Dermis microvascular lymphatic vessel endothelial cell (primary cell): ENCODE results near the gene PLPP1. TPM values are rescaled to one million over a fixed set of nuclear protein-coding genes. Genes with fewer than 3 reads are reported as not detected.

Source experiments
- DNase-seq, 2 donors: peaks; one replicate each; pipeline versions ENCODE4 v3.0.0 to v3.0.0-alpha.2; 2010; ENCODE audit warnings: low read depth in 2 of 2
- total RNA-seq: library from RNA; depleted of rRNA; stranded (reverse); fragments of >200 nt; gene quantifications from 2 replicates; pipeline ENCODE4 v1.2.1, GENCODE V29; 2014

Gene PLPP1
- total RNA-seq, 1 donor from 2014 or later = 181 TPM

DNA sequence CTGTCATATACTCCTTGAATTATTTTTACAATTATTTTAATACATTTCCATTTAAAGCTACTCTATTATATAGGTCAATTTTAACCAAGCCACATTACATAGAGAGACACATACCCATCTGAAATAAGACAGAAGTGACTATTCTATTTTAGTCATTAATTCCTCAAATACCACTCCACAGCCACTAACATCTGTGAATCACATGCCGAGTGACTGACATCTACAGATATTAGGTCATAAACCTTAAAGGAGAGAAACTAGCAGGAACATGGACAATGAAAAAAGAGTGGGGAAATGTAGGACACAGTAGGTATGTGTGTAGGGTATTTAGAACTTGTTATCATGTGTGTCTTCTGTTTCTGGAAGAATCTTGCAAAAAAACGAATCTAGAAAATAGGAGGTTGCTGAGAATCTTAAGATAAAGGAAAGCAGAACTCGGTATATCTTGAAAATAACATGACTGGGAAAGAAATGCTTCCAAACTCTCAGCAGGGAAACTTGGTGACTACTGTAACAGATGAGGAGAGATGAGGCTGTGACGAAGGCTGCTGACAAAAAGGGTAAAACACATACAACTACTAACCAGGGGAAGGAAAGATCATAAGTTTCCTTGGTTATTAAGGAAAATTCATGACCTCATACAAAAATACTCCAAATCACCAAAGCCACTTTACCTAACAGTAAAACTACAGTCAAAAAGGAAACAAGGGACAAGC is 84.6 kb downstream of the PLPP1 start:
- no peak for DNase-seq

- DNase-seq = no peak
These were observed 88.0 kb downstream of the PLPP1 start for GRCh38 chr5:55446640-55447351.

DNA sequence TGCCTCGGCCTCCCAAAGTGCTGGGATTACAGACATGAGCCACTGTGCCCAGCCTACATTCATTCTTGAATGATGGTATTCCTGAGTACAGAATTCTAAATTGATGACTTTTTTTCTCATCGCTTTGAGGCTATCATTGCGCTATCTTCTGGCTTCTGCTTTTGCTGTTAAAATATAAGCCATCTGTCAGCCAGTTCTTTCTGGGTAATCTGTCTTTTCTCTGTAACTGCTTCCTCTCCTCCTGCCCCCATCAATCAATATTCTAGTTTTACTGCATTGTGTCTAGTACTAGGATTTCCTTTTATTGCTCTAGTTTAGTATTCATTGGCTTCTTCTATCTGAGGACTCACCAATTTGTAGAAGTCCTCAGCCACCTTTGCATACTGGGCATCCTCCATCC is 89.0 kb downstream of the PLPP1 start:
- no peak for DNase-seq

DNA sequence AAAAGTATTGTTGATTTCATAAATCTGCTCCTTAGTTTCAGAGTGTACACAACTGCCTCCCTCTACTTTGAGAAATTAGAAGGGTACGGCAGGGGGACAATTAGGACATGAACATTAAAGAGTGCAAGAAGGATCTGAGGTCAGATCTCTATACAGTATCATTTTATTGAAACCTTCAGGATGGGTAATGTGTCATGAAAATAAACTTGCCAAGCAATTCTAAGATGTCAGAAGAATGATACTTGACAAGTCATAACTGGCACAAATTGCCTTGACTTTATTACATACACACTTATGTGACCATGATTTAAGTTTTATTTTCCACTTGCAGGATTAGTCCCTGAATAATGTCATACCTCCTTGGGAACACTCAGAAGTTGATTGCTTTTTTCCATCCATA is 92.8 kb downstream of the PLPP1 start:
- no peak for DNase-seq

- DNase-seq = no peak
These were observed 93.5 kb downstream of the PLPP1 start for GRCh38 chr5:55441107-55441771.

DNA sequence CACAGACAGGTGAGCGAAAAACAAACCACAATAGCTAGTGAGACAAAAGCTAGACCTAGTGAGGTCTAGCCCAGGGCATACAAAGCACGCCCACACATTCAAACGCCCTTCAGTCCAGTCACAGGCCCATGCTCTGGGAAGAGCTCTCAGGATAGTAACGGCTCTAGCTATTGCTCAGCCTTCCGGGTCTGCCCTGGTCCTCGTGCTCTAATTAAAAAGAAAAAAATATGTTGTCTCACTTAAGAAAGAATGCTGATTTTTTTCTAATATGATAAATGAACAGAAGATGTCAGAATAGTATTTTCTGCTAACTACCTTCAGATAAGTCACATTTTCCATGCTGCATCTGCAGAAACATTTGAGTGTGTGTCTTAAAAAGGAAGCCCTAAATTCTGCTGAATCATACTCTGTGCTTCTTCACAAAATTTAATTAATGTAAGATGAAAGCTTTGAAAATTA is 94.5 kb downstream of the PLPP1 start:
- peak in 1 of 2 donors; percentile 47 for DNase-seq

DNA sequence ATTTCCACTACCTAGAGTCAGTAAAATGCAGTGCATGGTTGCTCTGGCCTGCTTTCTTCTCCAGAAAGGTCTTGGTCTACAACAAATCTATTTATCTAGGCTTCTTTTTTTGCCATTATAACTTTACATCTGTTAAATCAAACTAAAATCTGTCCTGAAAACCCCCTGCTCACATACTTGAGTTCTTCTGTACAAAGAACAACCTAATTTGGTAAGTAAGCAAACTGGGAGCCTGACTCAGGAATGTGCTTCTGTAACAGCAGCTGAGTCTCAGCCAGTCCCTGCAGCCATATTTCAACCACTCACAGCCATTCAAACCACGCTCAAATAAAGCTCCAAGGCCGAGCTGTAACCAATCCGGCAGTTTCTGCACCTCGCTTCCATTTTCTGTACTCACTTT is 95.8 kb downstream of the PLPP1 start:
- DNase-seq = no peak

DNA sequence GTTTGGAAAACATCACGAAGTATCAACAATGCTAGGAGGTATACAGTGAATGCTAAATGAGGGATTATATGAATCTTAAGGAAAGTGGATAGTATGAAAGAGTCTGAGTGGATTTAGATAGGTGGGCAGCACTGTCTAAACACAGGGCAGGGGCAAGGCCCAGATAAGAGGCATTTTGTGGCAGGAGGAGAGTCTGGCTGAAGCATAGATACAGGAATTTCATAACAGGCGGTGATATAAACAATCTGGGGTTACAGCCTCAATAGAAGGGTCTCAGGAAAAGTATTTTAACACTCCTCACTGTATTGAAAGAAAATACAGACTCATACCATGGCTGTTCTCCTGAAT is 96.9 kb downstream of the PLPP1 start:
- no peak for DNase-seq

DNA sequence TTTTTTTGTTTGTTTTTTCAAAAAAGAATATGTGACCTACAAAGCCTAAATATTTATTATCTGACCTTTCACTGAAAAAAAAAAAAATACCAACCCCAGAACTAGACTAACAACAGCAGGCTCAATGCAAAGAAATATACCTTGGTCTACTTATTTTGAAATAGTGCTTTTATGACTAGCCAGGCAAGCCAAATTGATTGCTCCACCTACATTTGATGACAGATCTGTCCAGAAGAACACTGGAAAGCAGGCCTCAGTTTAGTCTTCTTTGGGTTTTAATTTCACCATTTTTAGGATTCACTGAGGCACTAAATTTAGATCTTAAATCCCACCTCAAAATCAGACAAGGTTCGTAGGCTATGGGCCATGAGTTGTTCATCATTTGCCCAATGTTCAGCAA is 97.3 kb downstream of the PLPP1 start:
- peak in 1 of 2 donors; percentile 21 for DNase-seq

DNA sequence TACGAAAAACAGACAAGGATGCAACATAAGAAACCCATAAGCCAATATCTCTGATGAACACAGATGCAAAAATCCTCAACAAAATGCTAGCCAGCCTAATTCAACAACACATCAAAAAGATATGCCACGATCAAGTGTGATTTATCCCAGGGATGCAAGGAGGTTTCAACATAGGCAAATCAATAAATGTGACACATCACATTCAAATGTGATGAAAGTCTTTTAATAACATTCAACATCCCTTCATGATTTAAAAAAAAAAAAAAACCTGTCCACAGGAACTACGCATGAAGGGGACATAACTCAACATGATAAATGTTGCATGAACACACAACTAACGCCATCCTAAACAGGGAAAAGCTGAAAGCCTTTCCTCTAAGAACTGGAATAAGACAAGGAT is 102.2 kb downstream of the PLPP1 start:
- no peak for DNase-seq

GRCh38 chr5:55429613-55430253 is 105.0 kb downstream of the PLPP1 start:
- peak in 1 of 2 donors; percentile 31 for DNase-seq

GRCh38 chr5:55429221-55429612 is 105.5 kb downstream of the PLPP1 start:
- DNase-seq = no peak

DNA sequence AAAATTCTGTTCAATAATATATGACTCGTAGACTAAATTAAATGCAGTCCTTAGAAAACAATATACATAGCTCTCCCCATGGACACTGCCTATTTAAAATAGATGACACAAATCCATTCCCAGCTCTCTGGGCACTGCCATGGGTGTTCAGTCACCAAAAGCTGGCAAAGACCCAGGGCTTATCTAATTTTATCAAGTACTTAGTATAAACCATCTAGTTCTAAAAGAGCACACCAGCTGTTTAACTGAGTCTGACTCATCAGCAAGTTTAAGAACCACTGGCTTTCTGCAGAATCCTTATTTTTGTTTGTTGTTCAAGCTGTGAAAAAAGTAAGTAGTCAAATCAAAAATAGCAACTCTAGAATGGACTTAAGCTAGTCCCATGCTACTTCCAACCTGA is 107.6 kb downstream of the PLPP1 start:
- DNase-seq = peak in 1 of 2 donors; percentile 25

DNA sequence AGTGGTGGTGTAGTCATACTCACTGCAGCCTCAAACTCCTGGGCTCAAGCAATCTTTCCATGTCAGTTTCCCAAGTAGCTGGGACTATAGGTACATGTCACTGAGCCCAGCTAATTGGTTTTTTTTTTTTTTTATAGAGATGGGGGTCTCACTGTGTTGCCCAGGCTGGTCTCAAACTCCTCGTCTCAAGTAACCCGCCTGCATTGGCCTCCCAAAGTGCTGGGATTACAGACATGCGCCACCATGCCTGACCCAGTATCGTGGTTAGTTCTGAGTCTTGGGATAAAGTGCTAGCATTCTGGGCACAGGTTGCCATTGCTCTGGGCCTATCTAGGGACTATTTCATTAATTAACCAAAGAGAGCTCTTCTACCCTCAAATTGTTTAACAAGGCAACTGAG is 108.3 kb downstream of the PLPP1 start:
- DNase-seq = no peak

DNA sequence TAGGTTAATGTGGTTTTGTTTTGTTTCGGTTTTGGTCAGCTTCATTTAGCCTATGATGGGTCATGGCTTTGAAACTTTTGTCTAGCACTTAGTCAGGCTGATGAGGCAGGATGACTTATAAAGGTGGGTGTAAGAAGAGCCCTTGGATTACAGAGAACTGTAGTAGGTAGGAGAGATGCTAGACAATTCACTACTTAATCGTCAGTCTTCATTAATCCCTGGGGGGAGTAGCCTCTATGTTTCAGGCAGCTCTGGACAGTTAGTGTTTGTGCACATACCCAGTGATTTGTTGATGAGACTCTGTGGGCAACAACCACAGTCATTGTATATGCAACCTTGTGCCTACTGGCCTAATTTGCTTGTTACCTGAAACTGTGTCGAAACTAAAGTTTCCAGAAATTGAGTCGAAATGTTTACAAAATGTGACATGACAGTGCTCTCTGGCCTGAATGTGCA is 113.7 kb downstream of the PLPP1 start:
- DNase-seq = no peak

DNA sequence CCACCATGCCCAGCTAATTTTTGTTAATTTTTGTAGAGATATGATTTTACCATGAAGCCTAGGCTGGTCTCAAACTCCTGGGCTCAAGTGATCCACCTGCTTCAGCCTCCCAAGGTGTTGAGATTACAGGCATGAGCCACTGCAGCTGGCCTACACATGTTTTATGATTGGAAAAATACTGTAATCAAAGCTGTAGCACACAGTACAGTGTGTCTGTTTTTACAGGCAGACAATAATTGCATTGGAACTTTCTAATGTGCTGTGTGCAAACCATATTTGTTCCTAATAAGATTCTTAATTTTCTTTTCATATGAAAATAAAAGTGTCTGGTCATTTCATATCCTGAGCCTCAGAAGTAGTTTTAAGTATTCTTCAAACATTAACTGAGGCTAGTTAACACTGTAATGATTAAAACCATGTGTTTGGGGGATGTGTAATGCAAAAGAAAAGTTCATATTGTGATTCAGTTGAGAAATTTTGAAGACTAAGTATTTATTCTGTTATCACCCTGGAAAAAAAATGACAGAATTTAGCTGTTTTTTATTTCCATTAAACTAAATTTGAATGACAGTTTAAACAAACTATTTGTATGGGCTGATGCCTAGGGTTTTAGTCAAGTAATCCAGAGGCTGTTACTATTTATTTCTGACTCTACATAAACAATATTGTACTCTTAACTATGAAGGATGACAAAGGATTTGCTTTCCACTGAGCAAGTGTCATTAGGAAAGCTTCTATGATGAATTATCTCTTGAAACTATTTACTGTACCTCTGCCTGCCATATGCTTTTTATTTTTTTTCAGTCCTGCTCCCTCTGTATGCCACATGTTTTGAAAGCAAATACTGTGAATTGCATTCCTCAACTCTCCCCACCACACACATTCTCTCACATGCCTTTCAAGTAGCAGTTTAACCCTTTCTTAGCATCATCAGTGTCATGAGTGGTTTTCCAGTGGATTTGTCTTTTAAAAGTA is 115.5 kb downstream of the PLPP1 start:
- no peak for DNase-seq

DNA sequence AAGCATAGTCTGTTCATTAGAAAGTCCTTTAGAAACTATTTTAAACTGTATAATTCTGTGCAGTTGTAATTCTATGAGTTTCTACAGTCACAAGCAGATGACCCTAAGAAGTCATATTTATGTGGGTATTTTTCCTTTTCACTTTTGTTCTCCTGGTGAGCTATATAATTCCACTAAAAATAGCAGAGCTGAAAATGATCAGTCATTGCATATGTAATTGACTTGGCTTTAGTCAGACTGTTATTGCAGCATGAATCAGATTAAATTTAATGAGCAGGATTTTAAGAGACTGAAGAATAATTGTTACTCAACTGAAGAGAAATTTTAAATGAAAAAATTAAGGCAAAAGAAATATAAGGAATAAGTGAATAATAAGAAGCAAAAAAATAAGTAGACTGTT is 118.5 kb downstream of the PLPP1 start:
- no peak for DNase-seq

GRCh38 chr5:55415071-55415470 is 119.7 kb downstream of the PLPP1 start:
- no peak for DNase-seq

DNA sequence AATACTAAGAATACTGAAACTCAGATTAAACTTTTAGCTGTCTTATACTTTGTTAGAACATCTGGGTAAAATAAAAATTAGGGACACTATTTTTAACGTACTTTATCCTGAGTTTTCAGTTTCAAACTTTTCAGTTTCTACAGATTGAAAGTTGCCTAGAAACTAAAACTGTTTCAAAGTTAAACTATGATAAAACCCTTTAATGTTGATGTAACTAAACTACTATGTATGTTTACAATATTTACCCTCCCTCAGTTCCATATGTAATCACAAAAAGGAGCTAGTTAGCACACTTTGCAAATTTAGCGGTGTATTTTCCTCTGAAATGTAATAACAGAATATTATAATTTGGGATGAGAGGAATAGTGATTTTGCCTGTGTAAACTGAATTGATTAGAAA is 121.1 kb downstream of the PLPP1 start:
- DNase-seq = no peak

GRCh38 chr5:55411876-55412275 is 122.9 kb downstream of the PLPP1 start:
- DNase-seq = no peak

DNA sequence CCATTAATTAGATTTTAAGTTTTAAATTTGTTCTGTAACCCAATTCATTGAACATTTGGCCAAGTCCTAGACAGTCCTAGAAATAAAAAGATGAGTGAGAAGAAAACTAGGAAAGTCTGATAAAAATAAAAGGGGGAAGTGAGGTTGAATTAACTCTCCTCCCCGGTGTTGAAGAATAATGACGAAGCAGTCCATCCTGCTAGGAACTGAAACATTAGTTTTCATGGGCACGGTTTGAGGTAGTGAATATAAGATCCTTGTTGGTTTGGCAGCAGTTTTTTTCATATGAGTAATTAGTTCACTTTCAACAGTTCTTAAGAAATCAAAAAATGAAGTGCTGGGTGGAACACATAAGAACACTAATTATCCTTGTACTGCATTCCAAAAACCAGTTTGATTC is 123.9 kb downstream of the PLPP1 start:
- DNase-seq = no peak
